ENCODE results near the gene MED13L.

GRCh38 chr12:115930336-115930735 is 347.2 kb downstream of the MED13L start:
- TF ChIP-seq CTCF (IDR thresholded peaks at IDR 0.05) (no peak), POLR2A (IDR thresholded peaks at IDR 0.05) (no peak)

All from thyroid gland (tissue), 4 donors.